Ascending aorta (tissue), 2 donors: Measurements from ENCODE around the gene EFNB1. TPM values are rescaled to one million over a fixed set of nuclear protein-coding genes. Genes with fewer than 3 reads are reported as not detected.
"Not testable (repeated sequence)": the region's sequence is repeated elsewhere in the genome, so short reads cannot be mapped to it uniquely, and the experiment has no call there.

Experiments
- DNase-seq, 2 donors: peaks; one replicate each; pipeline ENCODE4 v3.0.0-alpha.2; 2019; ENCODE audit warnings: low spot score in 2 of 2
- H3K27ac ChIP-seq, 2 donors: fragments of 200-600 bp; sonication (generic); one replicate each; pipeline ENCODE4 v1.5.1; 2016 to 2017; ENCODE audit warnings: mild to moderate bottlenecking in 1 of 2
- H3K27me3 ChIP-seq: fragments of 200-600 bp; sonication (generic); one replicate; pipeline ENCODE4 v1.5.1; 2017
- H3K36me3 ChIP-seq, 2 donors: fragments of 200-600 bp; sonication (generic); one replicate each; pipeline ENCODE4 v1.5.1; 2016
- H3K4me1 ChIP-seq, 2 donors: fragments of 200-600 bp; sonication (generic); one replicate each; pipeline ENCODE4 v1.5.1; 2016 to 2017; ENCODE audit warnings: mild to moderate bottlenecking in 1 of 2
- H3K4me3 ChIP-seq, 2 donors: fragments of 200-600 bp; sonication (generic); one replicate each; pipeline ENCODE4 v1.5.1; 2016 to 2017; ENCODE audit warnings: mild to moderate bottlenecking in 1 of 2
- H3K9me3 ChIP-seq, 2 donors: fragments of 200-600 bp; sonication (generic); one replicate each; pipeline ENCODE4 v1.5.1; 2016
- CTCF ChIP-seq, 3 experiments: fragments of 200-600 bp in 2 of 3; fragments of 450-650 bp in 1 of 3; sonication (generic) in 2 of 3; IDR thresholded peaks; one replicate each; pipeline ENCODE4 v1.5.1; 2016 to 2019; ENCODE audit warnings: antibody characterized with exemption in 3 of 3, mild to moderate bottlenecking in 1 of 3, moderate library complexity in 1 of 3
- intact Hi-C: fragments of 100-400 bp; cut with DNase I; formaldehyde crosslinking; loops from one replicate; pipeline ENCODE4 v1.15.1; 2023
- total RNA-seq: library from RNA; depleted of rRNA; stranded (reverse); fragments of >200 nt; gene quantifications from one replicate; pipeline ENCODE4 v1.1.0, GENCODE V29; 2016

EFNB1 gene
- 53.4 TPM for total RNA-seq

DNA sequence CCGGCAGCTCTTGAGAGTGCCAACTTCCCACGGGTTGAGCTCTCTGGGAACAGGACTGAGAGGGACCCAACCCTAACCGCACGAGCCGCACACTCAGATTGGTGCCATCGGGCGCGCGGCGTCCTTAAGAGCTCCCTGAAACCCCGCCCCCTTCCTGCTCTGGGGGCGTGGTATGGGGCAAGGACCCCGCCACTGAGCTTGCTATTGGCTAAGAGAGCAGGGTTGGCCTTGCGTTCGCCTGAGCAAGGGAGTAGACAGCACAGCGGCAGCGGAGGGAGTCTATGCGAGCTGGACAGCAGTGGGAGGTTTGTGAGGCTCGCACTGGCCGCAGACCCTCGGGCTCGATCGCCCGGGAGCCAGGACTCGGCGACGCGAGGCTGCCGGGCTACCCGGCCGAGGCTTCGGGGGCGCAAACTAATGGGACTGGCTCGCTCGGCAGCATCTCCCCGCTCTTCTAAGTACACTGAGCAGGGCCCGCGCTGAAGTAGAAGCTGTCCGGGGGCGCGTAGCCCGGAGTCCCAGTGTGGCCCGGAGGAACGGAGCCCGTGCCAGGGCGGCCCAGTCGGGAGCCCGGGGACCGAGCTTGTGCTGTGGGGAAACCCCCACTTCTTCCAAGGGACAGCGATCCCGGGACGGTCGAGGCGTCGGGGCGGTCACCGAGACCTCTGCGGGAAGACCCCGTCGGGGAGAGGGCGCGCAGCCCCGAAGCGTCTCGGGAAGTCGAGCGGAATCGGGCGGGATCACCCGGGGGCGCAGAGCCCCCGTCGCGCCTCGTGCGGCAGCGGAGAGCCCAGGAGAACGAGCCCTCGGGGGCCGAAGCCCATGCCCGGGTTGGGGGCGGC lies at the start of gene EFNB1:
Gene EFNB1 (plus strand): TSS at position 282 of the 842 bp plus-strand sequence. CDS start 756 bp downstream, outside the sequence.
- intact Hi-C loops: loop anchor here (1.0 to 5.0 kb wide), 6 partner anchors 66 to 788 kb away; partner anchors contain the start of genes EDA and PJA1
- Histone ChIP-seq H3K27me3 (no peaks in the 10 kb centered on the region), H3K9me3 (no peaks in the 10 kb centered on the region), H3K27ac (peak within 1 kb of the TSS; percentile 76 to 82), H3K4me1 (no peaks in the 10 kb centered on the region), H3K4me3 (peak within 1 kb of the TSS; percentile 59 to 65), H3K36me3 (no peaks in the 10 kb centered on the region)
- peak; percentile 84 to 96 for DNase-seq
- TF ChIP-seq CTCF (IDR thresholded peaks at IDR 0.05): no peak

DNA sequence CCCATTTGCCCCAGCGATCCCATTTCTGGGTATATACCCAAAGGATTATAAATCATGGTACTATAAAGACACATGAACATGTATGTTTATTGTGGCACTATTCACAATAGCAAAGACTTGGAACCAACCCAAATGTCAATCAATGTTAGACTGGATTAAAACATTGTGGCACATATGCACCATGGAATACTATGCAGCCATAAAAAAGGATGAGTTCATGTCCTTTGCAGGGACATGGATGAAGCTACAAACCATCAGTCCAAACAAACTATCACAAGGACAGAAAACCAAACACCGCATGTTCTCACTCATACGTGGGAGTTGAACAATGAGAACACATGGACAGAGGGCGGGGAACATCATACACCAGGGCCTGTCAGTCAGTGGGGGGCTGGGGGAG lies 47.5 kb upstream of the EFNB1 start:
- intact Hi-C loops, H3K4me1 ChIP-seq, H3K36me3 ChIP-seq: not testable (repeated sequence)

DNA sequence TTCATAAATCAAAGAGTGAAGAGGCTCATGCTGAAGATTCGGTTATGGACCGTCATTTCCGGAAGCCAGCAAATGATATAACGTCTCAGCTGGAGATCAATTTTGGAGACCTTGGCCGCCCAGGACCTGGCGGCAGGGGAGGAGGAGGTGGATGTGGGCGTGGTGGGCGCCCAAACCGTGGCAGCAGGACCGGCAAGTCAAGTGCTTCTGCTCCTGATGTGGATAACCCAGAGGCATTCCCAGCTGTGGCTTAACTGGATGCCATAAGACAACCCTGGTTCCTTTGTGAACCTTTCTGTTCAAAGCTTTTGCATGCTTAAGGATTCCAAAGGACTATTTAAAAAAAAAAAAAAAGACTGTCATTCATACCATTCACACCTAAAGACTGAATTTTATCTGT lies 44.0 kb upstream of the EFNB1 start:
- H3K27me3 ChIP-seq: no peaks in the 10 kb centered on the region
- intact Hi-C loops: no loop called here
- no peak overlapping the region for H3K27ac ChIP-seq
- no peaks in the 10 kb centered on the region for H3K4me1 ChIP-seq
- H3K4me3 ChIP-seq: no peak overlapping the region
- TF ChIP-seq CTCF (IDR thresholded peaks at IDR 0.05): no peak
- DNase-seq: no peak
- H3K36me3 ChIP-seq: no peaks in the 10 kb centered on the region
- H3K9me3 ChIP-seq: no peaks in the 10 kb centered on the region

More for the DNA sequence above, 47.5 kb upstream of the EFNB1 start:
- not testable (repeated sequence) for H3K27ac ChIP-seq, H3K9me3 ChIP-seq, H3K27me3 ChIP-seq, H3K4me3 ChIP-seq, DNase-seq

DNA sequence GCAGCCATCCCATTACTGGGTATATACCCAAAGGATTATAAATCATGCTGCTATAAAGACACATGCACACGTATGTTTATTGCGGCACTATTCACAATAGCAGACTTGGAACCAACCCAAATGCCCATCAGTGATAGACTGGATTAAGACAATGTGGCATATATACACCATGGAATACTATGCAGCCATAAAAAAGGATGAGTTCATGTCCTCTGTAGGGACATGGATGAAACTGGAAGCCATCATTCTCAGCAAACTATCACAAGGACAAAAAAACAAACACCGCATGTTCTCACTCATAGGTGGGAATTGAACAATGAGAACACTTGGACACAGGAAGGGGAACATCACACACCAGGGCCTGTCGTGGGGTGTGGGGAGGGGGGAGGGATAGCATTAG lies 42.2 kb upstream of the EFNB1 start:
- DNase-seq, H3K9me3 ChIP-seq, H3K27me3 ChIP-seq, H3K27ac ChIP-seq, H3K36me3 ChIP-seq, H3K4me3 ChIP-seq, intact Hi-C loops, H3K4me1 ChIP-seq: not testable (repeated sequence)

- intact Hi-C loops: no loop called here
- H3K4me1 ChIP-seq: no peaks in the 10 kb centered on the region
- H3K4me3 ChIP-seq: no peak overlapping the region
- no peaks in the 10 kb centered on the region for H3K36me3 ChIP-seq
- no peak for DNase-seq
- no peak overlapping the region for H3K27ac ChIP-seq
- H3K27me3 ChIP-seq: no peaks in the 10 kb centered on the region
- H3K9me3 ChIP-seq: no peaks in the 10 kb centered on the region
- TF ChIP-seq CTCF (IDR thresholded peaks at IDR 0.05): no peak
These were observed 38.9 kb upstream of the EFNB1 start for GRCh38 chrX:68789966-68790365.

DNA sequence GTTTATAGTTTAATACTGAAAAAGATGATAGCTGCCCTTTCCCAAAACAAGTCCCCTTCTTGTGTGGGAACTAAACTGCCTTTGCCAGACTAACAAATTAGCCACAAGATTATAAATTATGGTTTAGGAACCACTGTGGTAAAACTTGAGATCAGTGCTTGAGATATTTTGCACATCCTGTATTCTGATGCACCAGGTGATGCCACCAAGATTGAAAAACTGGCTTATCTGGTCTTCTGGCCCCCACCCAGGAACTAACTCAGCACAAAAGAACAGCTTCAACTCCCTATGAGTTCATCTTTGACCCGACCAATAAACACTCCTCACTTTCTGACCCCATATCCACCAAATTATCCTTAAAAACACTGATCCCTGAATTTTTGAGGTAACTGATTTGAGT lies 36.7 kb upstream of the EFNB1 start:
- no peaks in the 10 kb centered on the region for H3K36me3 ChIP-seq
- TF ChIP-seq CTCF (IDR thresholded peaks at IDR 0.05): no peak
- no peaks in the 10 kb centered on the region for H3K4me1 ChIP-seq
- H3K27me3 ChIP-seq: no peaks in the 10 kb centered on the region
- DNase-seq: no peak
- no peak overlapping the region for H3K27ac ChIP-seq
- intact Hi-C loops: no loop called here
- no peaks in the 10 kb centered on the region for H3K9me3 ChIP-seq
- no peak overlapping the region for H3K4me3 ChIP-seq
